DMS53 treated with DMSO at 0.1 percent for 48 hours (cell line): ENCODE results near the gene MAP4.
"Not testable (repeated sequence)": the region's sequence is repeated elsewhere in the genome, so short reads cannot be mapped to it uniquely, and the experiment has no call there.

Experiments used
- DNase-seq: peaks from one replicate; lab custom pipeline; 2025; ENCODE audit not compliant: unreplicated experiment; lab: John Stamatoyannopoulos, UW

Gene MAP4

DNA sequence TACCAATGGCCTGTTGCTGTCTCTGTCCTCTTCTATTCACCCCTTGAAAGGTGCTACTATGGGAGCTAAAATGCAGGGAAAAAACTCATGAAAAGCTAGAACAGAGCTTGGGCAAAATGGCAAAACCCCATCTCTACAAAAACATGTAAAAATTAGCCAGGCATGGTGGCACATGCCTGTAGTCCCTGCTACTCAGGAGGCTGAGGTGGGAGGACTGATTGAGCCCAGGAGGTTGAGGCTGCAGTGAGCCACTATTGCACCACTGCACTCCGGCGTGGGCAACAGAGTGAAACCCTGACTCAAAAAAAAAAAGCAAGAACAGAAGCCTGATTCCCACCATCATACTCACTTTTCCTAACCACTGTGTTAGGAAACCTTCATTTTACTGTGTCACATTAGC lies 1.9 kb downstream of the MAP4 start:
- no peak for DNase-seq

DNA sequence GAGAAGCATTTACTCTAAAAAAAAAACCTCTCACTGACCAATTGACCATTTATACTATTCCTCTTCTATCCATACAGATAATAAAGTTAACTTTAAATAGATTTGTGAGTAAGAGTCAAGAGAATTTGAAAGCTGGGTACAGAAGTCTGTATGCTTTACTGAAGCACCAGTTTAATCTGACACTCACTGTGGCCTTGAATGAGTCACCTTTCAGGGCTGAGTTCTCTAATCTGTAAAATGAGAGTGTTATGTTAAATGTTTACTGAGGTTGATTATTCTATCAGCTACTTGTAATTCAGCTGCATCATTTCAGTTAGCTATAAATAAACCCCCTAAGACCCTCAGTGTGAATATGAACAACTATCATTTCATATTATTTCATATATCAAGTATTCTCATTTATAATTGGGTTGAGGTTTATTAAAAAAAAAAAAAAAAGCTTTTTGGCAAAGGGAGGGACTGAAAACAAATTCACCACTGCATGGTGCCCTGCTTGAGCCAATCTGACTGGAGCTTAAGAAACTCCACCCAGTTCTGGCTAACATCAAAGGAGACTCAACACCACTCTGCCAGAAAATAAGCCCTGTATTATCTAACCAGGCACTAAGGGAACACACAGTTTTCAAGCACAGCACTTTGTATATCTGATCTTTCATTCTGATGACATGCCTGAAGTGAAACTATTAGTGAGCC lies 2.8 kb downstream of the MAP4 start:
- DNase-seq: peak; percentile 0

DNA sequence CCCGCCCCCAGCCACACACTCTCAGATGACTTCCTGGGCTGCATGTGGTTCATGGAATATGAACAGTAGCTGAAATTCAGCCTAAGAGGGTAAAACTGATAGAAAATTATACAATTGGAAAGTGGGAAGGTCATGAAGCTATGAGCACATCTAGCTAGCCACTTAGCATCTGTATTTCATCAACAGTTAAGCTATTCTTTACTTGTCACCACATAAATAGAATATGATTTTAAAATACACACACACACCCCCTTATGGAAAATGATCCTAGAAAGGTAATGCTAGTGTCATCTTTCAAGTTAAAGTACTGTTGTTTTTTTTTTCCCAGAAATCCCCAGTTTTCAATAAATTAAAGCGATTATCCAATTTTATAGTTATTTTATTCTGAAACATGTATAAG lies 3.6 kb downstream of the MAP4 start:
- DNase-seq: no peak

DNA sequence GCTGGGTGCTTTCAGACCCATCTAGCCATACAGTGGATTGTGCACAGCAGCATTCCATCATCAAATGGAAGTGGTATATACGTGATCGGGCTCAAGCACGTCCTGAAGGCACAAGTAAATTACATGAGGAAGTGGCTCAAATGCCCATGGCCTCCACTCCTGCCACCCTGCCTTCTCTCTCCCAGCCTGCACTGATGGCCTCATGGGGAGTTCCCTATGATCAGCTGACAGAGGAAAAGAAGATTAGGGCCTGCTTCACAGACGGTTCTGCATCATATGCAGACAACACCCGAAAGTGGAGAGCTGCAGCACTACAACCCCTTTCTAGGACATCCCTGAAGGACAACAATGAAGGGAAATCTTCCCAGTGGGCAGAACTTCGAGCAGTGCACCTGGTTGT lies 8.2 kb downstream of the MAP4 start:
- DNase-seq: not testable (repeated sequence)

DNA sequence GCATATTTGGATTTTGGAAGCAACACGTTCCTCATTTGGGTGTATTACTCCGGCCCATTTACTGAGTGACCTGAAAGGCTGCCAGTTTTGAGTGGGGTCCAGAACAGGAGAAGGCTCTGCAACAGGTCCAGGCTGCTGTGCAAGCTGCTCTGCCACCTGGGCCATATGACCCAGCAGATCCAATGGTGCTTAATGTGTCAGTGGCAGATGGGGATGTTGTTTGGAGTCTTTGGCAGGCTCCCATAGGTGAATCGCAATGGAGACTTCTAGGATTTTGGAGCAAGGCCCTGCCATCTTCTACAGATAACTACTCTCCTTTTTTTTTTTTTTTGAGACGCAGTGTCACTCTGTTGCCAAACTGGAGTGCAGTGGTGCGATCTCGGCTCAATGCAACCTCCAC lies 8.9 kb downstream of the MAP4 start:
- not testable (repeated sequence) for DNase-seq

DNA sequence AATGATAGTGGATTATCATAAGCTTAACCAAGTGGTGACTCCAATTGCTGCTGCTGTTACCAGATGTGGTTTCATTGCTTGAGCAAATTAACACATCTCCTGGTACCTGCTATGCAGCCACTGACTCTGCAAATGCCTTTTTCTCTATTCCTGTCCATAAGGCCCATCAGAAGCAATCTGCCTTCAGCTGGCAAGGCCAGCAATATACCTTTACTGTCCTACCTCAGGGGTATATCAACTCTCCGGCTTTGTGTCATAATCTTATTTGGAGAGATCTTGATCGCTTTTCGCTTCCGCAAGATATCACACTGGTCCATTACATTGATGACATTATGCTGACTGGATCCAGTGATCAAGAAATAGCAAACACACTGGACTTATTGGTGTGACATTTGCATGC lies 9.4 kb downstream of the MAP4 start:
- not testable (repeated sequence) for DNase-seq

DNA sequence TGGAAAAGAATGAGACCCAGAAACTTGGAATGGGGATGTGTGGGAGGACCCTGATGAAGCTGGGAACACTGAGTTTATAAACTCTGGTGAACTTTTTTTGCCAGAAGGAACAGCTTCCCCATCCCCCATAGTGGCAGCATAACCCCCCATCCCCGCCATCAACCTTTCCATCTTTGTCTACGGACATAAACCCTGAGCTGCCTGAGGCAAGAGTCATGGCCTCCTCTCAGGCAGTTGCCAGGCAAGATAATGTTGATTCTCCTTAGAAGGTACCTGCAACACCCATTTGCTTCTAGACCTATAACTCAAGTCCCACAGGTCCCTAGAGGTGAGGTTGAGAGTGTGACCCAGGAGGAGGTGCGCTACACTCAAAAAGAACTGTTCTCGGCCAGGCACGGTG lies 11.5 kb downstream of the MAP4 start:
- DNase-seq: no peak

DNA sequence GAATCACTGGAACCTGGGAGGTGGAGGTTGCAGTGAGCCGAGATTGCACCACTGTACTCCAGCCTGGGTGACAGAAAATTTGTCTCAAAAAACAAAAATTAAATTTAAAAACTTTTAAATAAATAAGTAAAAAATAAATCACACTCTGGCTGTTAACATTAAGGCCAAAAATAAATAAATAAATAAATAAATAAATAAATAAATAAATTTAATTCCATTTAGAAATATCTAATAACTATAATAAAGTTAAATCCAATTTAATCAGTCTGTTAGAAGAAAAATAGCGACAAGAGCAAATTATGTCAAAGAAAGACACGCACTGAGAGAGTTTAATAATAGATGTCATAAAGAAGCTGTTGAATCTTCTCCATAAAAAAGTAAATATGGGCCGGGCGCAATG lies 13.4 kb downstream of the MAP4 start:
- DNase-seq: no peak

DNA sequence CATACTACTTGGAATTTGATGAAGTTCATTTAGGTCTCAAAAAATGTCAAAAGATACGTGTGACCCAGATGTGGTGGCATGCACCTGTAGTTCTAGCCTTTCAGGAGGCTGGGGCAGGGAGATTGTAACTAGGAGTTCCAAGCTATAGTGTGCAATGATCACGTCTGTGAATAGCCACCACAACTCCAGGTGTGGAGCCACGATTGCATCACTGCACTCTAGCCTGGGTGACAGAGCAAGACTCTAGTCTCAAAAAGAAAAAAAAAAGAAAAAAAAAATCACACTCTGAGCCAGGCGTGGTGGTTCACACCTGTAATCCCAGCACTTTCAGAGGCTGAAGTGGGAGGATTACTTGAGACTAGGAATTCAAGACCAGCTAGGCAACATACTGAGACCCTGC lies 14.2 kb downstream of the MAP4 start:
- DNase-seq: no peak

DNA sequence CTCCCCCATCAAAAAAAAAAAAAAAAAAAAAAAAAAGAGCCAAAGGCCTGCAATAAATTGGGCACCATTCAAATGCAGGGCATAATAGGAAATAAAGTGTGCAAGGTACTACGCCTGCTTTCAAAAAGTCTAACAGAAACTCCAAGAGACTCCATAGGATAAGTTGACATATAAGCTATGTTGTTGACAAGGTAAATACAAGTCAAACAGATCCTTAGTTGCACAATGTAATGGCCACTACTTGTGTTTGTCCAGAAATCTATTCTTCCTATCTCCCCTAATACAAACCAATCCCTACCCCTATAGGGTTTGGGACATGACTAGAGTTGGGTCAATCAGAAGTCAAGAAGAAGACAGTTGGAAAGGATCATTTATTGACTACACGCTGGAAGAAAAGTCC lies 16.0 kb downstream of the MAP4 start:
- DNase-seq: no peak

DNA sequence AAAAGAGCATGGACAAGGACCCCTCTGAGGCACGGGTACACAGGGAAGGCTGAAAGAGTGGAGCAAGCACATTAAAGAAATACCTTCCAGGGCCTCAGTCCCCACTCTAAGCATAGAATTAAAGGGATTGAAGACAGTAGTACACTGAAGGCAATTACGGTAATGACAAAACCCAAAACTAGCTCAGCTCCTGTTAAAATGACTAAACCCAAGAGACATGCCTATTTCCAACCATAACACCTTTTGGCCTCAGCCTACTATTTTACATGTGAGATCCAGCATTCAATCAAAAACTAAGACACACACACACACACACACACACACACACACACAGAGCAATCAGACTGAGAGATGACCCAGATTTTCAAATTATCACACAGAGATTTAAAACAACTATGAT lies 19.8 kb downstream of the MAP4 start:
- no peak for DNase-seq

DNA sequence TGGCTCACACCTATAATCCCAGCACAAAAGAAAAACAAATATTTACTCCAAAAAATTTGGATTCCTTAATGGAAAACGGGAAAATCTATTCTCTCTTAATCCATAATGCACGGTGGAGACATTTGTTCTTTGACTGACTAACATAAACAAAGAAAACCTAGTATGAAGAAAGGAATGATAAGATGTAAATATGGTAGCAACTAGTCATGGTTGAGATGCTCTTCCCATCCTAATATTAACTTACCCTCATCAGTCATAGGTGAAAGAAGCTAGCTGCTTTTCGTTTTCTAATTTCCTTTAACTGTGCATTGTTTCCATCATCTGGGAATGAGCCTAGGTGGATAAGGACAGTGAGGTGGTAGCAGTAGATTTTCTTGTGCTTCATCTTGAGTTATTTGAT lies 22.0 kb downstream of the MAP4 start:
- no peak for DNase-seq

DNA sequence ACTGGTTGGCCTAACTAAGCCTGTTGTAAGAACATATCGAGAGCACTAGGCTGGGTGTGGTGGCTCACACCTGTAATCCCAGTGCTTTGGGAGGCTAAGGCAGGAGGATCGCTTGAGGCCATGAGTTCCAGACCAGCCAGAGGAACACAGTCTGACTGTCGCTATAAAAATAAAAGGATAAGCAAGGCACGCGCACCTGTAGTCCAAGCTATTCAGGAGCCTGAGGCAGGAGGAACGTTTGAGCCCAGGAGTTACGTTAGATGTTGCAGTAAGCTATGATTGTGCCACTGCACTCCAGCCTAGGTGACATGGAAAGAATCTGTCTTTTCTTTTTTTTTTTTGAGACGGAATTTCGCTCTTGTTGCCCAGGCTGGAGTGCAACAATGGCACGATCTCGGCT lies 24.9 kb downstream of the MAP4 start:
- DNase-seq: no peak

DNA sequence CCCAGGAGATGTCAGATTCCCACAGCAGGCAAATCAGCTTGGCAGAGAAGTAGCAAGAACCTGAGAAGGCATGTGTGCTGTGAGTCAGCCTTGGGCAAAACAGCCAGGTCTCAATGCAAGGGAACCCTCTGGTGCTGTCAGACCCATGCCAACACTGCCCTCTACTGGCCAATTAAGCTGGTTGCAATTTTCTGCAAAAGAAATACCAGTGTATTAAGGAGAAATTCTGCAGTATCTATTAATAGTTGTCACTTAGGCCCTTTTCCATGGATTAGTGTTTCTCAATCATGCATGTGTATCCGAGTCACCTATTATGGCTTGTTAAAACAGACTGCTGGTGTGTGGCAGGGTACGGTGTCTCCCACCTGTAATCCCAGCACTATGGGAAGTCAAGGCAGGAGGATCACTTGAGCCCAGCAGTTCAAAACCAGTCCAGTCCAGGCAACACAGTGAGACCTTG lies 26.2 kb downstream of the MAP4 start:
- peak; percentile 6 for DNase-seq

DNA sequence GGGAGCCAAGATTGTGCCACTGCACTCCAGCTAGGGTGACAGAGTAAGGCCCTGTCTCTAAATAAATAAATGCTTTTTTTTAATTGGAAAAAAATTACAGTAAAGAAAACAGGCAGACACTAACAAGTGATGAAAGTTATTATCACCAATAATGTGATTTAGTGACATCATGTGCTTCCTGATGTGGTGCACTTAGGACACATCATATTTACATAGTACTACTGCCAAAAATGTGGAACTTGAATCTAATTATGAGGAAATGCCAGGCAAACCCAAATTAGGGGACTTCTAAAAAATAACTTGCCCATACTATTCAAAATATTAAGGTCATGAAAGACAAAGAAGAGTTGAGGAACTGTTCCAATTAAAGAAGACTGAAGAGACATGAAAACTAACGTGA lies 30.8 kb downstream of the MAP4 start:
- DNase-seq: no peak

DNA sequence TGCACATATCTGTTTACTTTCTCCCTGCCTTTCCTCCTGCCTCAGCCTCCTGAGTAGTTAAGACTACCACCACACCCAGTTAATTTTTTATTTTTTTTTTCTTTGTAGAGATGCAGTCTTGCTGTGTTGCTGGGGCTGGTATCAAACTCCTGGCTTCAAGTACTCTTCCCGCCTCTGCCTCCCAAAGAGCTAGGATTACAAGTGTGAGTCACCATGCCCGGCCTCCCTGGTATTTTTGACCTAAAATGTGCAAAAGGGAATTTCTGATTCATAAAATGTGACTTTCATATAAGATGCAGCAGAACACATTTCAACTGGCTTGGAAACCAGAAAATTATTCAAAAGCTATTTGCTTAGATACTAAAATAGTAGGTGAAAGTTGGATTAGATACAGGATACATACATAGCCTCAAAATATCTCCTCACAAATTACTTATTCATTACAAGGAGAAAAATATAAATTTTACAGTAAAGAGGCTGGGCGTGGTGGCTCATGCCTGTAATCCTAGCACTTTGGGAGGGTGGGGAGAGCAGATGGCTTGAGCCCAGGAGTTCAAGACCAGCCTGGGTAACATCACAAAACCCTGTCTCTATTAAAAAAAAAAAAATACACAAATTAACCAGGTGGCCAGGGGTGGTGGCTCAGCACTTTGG lies 32.0 kb downstream of the MAP4 start:
- no peak for DNase-seq

DNA sequence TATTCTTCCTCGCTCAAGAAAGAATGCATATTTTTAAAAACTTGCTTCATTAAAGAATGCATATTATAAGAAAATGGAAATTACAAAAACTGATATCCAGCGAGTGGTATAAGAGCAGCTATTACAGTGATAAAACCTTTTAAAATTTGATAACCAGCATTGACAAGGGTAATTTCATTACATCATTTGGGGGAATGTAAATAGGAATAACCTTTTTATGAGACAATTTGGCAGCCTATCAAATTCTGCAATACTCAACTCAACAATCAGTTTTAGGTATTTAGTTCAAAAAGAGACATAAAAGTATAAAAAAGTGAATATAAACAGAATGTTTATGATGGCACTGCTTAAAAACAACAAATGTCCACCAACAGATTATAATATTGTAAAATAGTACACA lies 35.4 kb downstream of the MAP4 start:
- no peak for DNase-seq

DNA sequence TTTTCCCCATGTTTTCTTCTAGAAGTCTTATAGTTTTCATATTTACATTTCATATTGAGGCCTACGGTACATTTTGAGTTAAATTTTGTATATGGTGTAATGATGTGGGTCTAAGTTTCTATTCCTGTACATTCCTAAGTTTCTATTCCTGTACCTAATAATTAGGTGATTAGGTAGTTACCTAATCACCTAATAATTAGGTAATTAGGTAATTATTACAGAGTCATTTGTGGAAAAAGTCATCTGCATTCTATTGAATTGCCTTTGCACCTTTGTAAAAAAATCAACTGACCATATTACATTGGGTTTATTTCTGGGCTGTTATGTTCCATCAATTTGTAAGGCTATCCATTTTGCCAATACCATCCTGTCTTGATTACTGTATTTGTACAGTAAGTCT lies 37.1 kb downstream of the MAP4 start:
- no peak for DNase-seq

DNA sequence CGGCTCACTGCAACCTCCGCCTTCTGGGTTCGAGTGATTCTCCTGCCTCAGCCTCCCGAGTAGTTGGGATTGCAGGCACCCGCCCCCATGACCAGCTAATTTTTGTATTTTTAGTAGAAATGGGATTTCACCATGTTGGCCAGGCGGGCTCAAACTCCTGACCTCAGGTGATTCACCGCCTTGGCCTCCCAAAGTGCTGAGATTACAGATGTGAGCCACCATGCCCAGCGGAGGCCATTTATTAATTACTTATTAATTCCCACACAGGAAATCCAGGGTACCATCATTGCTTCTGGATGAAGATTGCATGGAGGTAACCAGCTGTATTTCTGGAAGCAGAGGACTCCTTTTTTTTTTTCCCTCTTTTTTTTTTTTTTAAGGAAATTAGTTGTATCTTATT lies 37.8 kb downstream of the MAP4 start:
- DNase-seq: no peak

DNA sequence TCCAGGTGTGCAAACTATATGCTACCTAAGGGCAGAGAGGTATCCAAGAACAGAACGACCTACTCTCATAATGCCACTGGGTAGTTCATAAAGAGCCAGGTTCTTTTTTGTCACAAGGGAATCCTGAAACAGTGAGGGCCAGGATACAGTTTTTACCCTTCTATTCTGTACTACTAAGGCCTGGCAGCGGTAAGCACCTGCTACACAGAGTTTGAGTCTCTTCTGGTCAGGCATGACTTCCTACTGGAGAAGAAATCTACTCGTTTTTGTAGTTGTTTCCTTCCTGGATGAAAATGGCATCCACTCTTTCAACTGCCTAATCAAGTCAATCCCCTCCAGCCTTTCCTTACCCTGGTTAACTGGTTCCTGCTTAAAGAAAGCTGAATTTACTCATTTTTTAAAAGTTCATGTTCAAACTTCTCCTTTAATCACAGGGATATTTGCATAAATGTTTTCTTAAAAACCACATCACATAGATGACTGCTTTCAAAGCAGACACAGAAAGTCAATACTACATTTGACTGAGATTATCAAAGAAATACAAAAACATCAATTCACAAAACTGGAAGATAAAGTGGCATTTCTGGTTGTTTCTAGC lies 40.0 kb downstream of the MAP4 start:
- no peak for DNase-seq

DNA sequence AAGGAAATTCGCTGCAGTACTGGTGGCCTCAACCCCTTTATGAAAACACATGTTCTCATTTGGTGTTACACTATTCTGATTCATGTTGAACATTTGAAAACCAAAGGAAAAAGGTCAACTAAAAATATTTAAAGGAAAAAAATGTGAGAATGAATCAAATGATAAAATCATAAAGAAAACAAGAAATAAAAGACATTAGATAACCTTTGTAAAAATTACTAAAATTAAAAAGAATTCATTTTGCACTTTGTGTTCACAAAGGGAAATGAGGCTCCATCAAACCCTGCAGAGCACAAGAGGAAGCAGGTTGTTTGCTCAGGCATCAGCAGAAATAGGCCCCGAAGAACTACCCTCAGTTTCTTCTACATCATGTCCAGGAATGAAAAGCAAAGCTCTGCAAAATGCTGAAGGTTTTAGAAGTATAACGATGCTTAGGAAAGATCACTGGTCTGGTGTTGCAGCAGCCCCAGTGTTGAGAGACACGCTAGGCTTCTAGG lies 41.2 kb downstream of the MAP4 start:
- no peak for DNase-seq

DNA sequence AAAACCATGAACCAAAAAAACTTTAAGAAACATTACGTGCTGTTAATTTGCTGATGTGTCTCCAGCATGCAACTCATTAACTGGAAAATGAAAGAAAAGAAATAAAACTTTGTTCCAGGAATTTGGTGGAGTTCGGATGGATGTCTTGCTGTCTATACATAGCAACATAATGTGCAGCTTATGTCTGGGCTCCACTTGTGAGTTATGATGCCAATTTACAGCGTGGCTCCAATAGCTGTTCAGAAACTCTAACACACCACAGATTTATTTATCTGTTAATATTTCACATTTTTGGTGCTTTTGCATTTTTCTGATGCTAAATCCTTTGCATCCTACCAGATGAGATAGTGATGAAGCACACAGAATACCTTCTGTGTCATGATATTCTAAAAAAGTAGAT lies 45.1 kb downstream of the MAP4 start:
- DNase-seq: no peak
